Liver (tissue), 3 donors: ENCODE results near the gene PLD3.

Experiments
- CTCF ChIP-seq: fragments of 150-350 bp; IDR thresholded peaks from 2 replicates; pipeline ENCODE4 v1.5.1; 2017; ENCODE audit warnings: improper control_type of control experiment, low read depth, low read length; ENCODE audit not compliant: missing input control
- EGR1 ChIP-seq, 2 donors: IDR thresholded peaks; 2 replicates each; pipeline ENCODE4 v1.6.1; 2016 to 2018; ENCODE audit warnings: antibody characterized with exemption in 2 of 2, low read depth in 2 of 2
- FOXA1 ChIP-seq: IDR thresholded peaks from 2 replicates; pipeline ENCODE4 v1.6.1; 2016; ENCODE audit warnings: antibody characterized with exemption
- FOXA2 ChIP-seq: IDR thresholded peaks from 2 replicates; pipeline ENCODE4 v1.6.1; 2016; ENCODE audit warnings: antibody characterized with exemption
- JUND ChIP-seq, 2 donors: IDR thresholded peaks; 2 replicates each; pipeline ENCODE4 v1.6.1; 2016; ENCODE audit warnings: antibody characterized with exemption in 2 of 2
- MAX ChIP-seq: IDR thresholded peaks from 2 replicates; pipeline ENCODE4 v1.6.1; 2016; ENCODE audit warnings: antibody characterized with exemption
- RAD21 ChIP-seq, 2 donors: IDR thresholded peaks; 2 replicates each; pipeline ENCODE4 v1.6.1; 2016; ENCODE audit warnings: antibody characterized with exemption in 2 of 2, mild to moderate bottlenecking in 2 of 2
- RXRA ChIP-seq, 2 donors: IDR thresholded peaks; 2 replicates each; pipeline ENCODE4 v1.6.1; 2017 to 2018; ENCODE audit warnings: antibody characterized with exemption in 2 of 2, mild to moderate bottlenecking in 1 of 2
- SP1 ChIP-seq: IDR thresholded peaks from 2 replicates; pipeline ENCODE4 v1.6.1; 2018; ENCODE audit warnings: antibody characterized with exemption, mild to moderate bottlenecking
- TAF1 ChIP-seq: conservative IDR thresholded peaks from 2 replicates; pipeline ENCODE4 v1.6.1; 2016; ENCODE audit warnings: antibody characterized with exemption, mild to moderate bottlenecking
- YY1 ChIP-seq: IDR thresholded peaks from 2 replicates; pipeline ENCODE4 v1.6.1; 2016; ENCODE audit warnings: antibody characterized with exemption, mild to moderate bottlenecking
- TF ChIP-seq, protein P1 (sequence below): IDR thresholded peaks from 2 replicates; pipeline ENCODE4 v1.6.1; 2016; ENCODE audit warnings: antibody characterized with exemption
- TF ChIP-seq, protein P2 (sequence below): IDR thresholded peaks from 2 replicates; pipeline ENCODE4 v1.6.1; 2016; ENCODE audit warnings: antibody characterized with exemption, mild to moderate bottlenecking
- donor health status: healthy.
- donor health status: healthy.

GRCh38 chr19:40315812-40316470 is 32.6 kb upstream of the PLD3 start:
- TF ChIP-seq CTCF (no peak), SP1 (no peak), FOXA1 (no peak), FOXA2 (no peak), TAF1 (no peak), RAD21 (IDR thresholded peaks at IDR 0.05) (no peak), YY1 (no peak), RXRA (IDR thresholded peaks at IDR 0.05) (no peak), EGR1 (IDR thresholded peaks at IDR 0.05; ENCODE audit: low read depth in 2 of 2) (no peak), JUND (IDR thresholded peaks at IDR 0.05) (no peak), MAX (no peak)
- TF ChIP-seq, protein P1, sequence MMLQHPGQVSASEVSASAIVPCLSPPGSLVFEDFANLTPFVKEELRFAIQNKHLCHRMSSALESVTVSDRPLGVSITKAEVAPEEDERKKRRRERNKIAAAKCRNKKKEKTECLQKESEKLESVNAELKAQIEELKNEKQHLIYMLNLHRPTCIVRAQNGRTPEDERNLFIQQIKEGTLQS: no peak
- TF ChIP-seq, protein P2, sequence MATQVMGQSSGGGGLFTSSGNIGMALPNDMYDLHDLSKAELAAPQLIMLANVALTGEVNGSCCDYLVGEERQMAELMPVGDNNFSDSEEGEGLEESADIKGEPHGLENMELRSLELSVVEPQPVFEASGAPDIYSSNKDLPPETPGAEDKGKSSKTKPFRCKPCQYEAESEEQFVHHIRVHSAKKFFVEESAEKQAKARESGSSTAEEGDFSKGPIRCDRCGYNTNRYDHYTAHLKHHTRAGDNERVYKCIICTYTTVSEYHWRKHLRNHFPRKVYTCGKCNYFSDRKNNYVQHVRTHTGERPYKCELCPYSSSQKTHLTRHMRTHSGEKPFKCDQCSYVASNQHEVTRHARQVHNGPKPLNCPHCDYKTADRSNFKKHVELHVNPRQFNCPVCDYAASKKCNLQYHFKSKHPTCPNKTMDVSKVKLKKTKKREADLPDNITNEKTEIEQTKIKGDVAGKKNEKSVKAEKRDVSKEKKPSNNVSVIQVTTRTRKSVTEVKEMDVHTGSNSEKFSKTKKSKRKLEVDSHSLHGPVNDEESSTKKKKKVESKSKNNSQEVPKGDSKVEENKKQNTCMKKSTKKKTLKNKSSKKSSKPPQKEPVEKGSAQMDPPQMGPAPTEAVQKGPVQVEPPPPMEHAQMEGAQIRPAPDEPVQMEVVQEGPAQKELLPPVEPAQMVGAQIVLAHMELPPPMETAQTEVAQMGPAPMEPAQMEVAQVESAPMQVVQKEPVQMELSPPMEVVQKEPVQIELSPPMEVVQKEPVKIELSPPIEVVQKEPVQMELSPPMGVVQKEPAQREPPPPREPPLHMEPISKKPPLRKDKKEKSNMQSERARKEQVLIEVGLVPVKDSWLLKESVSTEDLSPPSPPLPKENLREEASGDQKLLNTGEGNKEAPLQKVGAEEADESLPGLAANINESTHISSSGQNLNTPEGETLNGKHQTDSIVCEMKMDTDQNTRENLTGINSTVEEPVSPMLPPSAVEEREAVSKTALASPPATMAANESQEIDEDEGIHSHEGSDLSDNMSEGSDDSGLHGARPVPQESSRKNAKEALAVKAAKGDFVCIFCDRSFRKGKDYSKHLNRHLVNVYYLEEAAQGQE: no peak
